GM21367 (cell line): Measurements from ENCODE around the gene MRPS24.
"Not testable (repeated sequence)": the region's sequence is repeated elsewhere in the genome, so short reads cannot be mapped to it uniquely, and the experiment has no call there.

ENCODE experiments used
- ATAC-seq: cut with Tn5 transposase; IDR thresholded peaks from one replicate; pipeline ENCODE4 v1.9.1; 2021; ENCODE audit not compliant: unreplicated experiment

The MRPS24 gene

DNA sequence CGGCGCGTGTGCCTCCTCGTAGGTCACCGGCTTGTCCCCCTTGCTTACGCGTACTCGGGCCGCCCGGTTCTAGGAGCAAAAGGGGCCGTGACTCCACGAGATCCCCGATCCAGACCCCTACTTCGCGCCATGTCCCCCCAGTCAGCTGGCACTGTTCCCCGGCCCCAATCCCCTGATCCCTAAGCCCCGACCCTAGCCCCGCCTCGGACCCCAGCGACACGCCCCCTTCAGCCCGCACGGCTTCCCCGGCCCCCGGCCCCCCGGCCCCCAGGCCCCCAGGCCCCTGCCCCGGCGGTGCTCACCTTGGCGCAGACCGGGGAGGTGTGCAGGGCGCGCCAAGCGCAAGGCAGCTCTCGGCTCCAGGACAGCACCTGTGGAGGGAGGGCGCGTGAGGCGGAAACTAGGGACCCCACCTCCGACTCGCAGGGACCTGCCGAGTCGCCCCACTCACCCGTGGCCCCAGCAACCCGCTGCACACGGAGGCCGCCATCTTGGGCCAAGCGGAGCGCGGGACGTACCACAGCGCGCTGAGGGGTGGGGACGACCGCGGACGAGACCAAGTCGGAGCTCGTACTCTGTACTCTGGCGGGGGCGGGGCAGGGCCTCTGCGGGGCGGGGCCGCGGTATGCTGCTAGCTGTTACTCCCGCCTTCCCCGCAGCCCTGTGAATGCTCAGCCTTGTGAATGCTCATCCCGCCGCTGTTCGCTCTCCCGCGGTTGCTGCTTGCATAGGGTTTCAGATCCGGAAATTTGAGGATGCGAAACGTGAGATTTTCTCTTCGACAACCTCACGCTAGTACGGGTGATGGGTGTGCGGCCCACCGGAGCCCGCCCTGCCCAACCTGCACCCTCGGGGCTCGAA, at the start of gene MRPS24:
Gene MRPS24 (minus strand): TSS at position 512 of the 861 bp plus-strand sequence. CDS start 22 bp downstream, at position 490.
- ATAC-seq: peak; percentile 86

GRCh38 chr7:43915907-43916306, 46.6 kb upstream of the MRPS24 start:
- ATAC-seq: no peak

- no peak for ATAC-seq
Observed at GRCh38 chr7:43914795-43915194, 45.5 kb upstream of the MRPS24 start.

- peak; percentile 76 for ATAC-seq
Observed at GRCh38 chr7:43906331-43907010, 37.2 kb upstream of the MRPS24 start, which contains the start of gene URGCP. TSS of gene URGCP (minus strand) at chr7:43906596. CDS start at chr7:43906575, 21 bp downstream.

DNA sequence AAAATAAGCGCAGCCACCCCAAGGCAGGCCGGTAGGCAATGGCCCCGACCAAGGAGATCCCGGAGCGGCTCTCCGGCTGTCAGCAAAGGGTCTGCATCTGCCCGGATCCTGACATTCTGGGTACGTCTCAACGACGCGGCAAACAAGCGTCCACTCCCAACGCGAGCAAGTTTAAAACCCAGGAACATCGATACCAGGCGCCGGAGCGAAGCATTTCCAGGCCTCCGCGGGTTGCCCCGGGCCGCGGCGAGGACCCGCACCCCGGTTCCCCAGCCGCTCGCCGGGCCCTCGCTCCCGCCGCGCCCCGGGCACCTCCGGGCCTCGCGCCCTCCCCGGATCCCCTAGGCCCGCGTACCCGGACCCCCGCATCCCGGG, 36.6 kb upstream of the MRPS24 start:
- peak; percentile 33 for ATAC-seq

- ATAC-seq: no peak
Observed at GRCh38 chr7:43905209-43905946, 36.1 kb upstream of the MRPS24 start.

DNA sequence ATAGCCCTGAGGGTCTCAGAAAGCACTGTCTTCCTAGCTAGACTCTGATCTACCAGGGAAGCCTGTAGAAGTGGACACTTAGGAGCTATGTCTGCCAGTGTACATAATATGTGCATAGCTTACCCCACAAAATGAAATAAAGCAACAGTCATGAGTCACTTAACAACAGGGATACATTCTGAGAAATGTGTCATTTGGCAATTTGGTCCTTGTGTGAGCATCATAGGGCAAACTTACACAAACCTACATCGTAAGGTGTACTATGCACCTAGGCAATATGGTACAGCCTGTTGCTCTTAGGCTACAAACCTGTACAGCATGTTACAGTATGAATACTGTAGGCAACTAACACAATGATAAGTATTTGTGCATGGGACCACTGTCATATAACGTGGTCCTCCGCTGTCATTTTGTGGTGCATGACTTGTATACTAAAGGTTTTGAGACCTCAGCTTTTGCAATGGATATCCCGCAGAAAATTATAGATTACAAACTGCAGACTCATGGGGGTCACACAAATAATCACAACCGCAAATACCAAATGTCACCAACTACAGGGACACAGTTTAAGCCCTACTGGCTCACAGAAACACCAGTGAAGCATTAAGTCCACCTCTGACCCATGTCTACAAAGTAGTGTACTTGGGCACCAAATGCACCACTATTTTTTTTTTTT, 35.4 kb upstream of the MRPS24 start:
- no peak for ATAC-seq

GRCh38 chr7:43902542-43903054, 33.3 kb upstream of the MRPS24 start:
- no peak for ATAC-seq

DNA sequence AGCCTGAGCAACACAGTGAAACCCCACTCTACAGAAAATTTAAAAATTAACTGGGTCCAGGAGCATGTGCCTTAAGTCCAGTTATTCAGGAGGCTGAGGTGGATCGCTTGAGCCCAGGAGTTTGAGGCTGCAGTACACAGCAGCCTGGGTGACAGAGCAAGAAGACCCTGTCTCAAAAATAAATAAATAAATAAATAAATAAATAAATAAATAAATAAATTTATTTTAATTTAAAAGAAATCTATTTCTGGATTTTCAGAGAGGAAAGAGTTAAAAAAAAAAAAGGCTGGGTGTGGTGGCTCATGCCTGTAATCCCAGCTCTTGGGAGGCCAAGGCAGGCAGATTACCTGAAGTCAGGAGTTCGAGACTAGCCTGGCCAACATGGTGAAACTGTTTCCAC, 29.3 kb upstream of the MRPS24 start:
- not testable (repeated sequence) for ATAC-seq

- no peak for ATAC-seq
Observed at GRCh38 chr7:43895847-43896415, 26.6 kb upstream of the MRPS24 start.

GRCh38 chr7:43891069-43891955, 22.0 kb upstream of the MRPS24 start:
- no peak for ATAC-seq

DNA sequence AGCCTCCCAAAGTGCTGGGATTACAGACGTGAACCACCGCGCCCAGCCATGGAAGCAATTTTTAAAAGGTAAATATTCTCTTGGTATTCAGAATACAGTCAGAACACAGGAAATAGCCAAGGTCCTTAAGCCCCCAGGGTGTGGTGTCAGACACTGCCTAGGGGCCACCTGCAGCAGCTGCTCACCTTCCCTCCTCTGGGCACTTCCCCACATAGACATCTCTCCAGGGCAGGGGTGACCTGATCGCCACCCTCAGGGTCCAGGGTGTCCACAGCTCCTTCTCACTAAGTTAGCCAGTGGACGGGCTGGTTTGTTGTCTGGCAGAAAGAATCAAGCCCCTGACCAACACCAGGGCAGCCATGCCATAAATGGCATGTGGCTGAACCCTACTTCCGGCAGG, 21.2 kb upstream of the MRPS24 start:
- ATAC-seq: no peak

DNA sequence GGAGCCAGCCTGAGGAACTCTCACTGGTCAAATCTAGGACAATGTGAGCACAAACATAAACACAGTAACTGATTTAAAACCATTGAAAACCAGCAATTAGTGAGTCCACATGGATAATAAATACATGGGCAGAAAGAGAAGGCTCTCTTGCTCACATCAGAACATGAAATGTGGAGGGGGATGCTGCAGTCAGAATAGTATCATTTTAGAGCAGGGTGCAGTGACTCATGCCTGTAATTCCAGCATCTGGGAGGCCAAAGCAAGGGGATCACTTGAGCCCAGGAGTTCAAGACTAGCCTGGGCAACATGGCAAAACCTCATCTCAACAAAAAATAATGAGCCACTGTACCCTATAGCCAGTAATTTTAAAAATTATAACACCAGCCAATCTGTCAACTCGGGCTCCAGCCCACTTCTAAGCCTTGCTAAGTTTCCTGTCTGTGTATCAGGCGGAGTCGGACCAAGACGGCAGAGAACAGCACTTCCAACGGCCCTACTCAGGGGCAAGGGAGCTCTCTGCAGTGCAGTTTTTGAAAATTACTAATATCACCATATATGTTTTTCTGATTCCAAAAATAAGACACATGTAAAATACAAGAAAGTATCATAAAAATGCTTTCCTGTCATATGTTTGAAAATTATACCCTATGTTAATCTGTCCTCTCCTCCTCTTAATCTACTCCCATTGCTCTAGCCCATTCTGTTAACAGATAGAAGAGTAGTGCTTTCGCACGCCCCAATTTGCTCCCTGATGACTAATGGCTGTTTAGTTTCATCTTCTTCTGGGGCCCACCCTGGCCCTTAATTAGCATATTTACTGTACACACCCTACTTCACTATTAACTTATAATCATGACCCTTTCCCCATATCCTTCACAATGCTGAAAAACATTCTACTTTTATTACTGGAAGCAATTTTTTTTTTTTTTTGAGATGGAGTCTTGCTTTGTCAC, 20.0 kb upstream of the MRPS24 start:
- no peak for ATAC-seq

GRCh38 chr7:43884617-43885016, 15.3 kb upstream of the MRPS24 start:
- no peak for ATAC-seq

- no peak for ATAC-seq
Observed at GRCh38 chr7:43884209-43884608, 14.9 kb upstream of the MRPS24 start.

DNA sequence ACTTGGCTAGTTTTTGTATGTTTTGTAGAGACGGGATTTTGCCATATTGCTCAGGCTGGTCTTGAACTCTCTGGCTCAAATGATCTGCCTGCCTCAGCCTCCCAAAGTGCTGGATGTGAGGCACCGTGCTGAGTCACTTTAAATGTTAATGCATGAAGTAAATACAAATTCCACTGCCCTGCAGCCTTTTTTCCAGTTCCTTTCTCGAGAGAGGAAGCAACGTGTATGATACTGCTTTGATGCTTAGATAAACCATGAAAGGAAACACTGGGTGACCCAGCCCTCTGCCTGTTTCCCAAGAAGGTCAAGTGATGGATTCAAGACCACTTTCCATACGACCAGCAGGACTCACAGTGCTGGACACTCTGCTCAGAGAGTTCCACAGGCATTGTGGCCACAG, 11.3 kb upstream of the MRPS24 start:
- ATAC-seq: no peak

- ATAC-seq: no peak
Observed at GRCh38 chr7:43879477-43879876, 10.2 kb upstream of the MRPS24 start.

DNA sequence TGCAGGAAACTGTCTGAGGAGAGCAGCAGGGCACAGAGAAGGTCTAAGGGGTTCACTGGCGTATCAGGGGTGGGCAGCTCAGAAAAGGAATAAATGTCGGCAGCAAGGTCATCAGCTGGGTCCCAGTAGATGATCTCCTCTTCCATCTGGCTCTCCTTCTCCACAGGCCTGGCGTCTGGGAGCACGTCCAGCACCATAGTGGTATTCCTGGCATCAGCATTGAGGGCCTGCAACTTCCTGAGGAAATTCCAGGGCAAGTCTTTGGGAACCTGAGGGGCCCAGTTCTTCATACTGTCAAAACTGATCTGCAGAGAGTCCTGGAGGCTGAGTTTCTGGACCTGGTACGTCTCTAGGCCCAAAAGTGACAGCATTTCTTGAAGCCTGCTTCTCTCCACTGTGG, 9.6 kb upstream of the MRPS24 start:
- no peak for ATAC-seq
